ENCODE results near the gene CDKN1B. TPM values are rescaled to one million over a fixed set of nuclear protein-coding genes. Genes with fewer than 3 reads are reported as not detected.

The CDKN1B gene
- total RNA-seq, 1 experiment from 2014 or later = 38.7 TPM

GRCh38 chr12:12671850-12672660, 45.1 kb upstream of the CDKN1B start:
- TF ChIP-seq EZH2 (IDR thresholded peaks at IDR 0.05; ENCODE audit: borderline replicate concordance, low read depth, low read length, poor library complexity, severe bottlenecking) = no peak
- TF ChIP-seq, protein P1, sequence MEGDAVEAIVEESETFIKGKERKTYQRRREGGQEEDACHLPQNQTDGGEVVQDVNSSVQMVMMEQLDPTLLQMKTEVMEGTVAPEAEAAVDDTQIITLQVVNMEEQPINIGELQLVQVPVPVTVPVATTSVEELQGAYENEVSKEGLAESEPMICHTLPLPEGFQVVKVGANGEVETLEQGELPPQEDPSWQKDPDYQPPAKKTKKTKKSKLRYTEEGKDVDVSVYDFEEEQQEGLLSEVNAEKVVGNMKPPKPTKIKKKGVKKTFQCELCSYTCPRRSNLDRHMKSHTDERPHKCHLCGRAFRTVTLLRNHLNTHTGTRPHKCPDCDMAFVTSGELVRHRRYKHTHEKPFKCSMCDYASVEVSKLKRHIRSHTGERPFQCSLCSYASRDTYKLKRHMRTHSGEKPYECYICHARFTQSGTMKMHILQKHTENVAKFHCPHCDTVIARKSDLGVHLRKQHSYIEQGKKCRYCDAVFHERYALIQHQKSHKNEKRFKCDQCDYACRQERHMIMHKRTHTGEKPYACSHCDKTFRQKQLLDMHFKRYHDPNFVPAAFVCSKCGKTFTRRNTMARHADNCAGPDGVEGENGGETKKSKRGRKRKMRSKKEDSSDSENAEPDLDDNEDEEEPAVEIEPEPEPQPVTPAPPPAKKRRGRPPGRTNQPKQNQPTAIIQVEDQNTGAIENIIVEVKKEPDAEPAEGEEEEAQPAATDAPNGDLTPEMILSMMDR (conservative IDR thresholded peaks at IDR 0.05; ENCODE audit: low read depth, low read length) = no peak
- no peaks in the 10 kb centered on the region for H3K4me1 ChIP-seq (ENCODE audit: insufficient read depth, low read length, poor library complexity, severe bottlenecking)
- no peak overlapping the region for H3K27ac ChIP-seq (ENCODE audit: low read depth, low read length, poor library complexity, severe bottlenecking)
- no peak for DNase-seq (ENCODE audit: low spot score)
- ChIA-PET POLR2A (ENCODE audit: low non-redundant PET) (no interaction called here), CTCF (interaction anchor here (0.7 to 1.1 kb wide), 2 partner anchors 39 to 65 kb away, joined by 3 to 4 read pairs; no protein-coding TSS in a partner anchor)
- no peaks in the 10 kb centered on the region for H3K36me3 ChIP-seq (ENCODE audit: insufficient read depth, low read length, poor library complexity, severe bottlenecking)
- no peak overlapping the region for H3K4me3 ChIP-seq (ENCODE audit: low read depth, low read length, poor library complexity, severe bottlenecking)
- intact Hi-C loops (cut with micrococcal nuclease; ENCODE audit: unreplicated experiment) = no loop called here
- H3K27me3 ChIP-seq (replicated peaks; ENCODE audit: insufficient read depth, low read depth, low read length, poor library complexity) = no peaks in the 10 kb centered on the region
- no peaks in the 10 kb centered on the region for H3K9me3 ChIP-seq (ENCODE audit: low read depth, low read length, poor library complexity, severe bottlenecking)
- no TSS peak for BruUV-seq (replicated peaks)

GRCh38 chr12:12673296-12673695, 43.9 kb upstream of the CDKN1B start:
- Histone ChIP-seq H3K4me1 (ENCODE audit: insufficient read depth, low read length, poor library complexity, severe bottlenecking) (no peaks in the 10 kb centered on the region), H3K36me3 (ENCODE audit: insufficient read depth, low read length, poor library complexity, severe bottlenecking) (no peaks in the 10 kb centered on the region), H3K4me3 (ENCODE audit: low read depth, low read length, poor library complexity, severe bottlenecking) (no peak overlapping the region), H3K27ac (ENCODE audit: low read depth, low read length, poor library complexity, severe bottlenecking) (no peak overlapping the region), H3K9me3 (ENCODE audit: low read depth, low read length, poor library complexity, severe bottlenecking) (no peaks in the 10 kb centered on the region), H3K27me3 (replicated peaks; ENCODE audit: insufficient read depth, low read depth, low read length, poor library complexity) (no peaks in the 10 kb centered on the region)
- no peak for TF ChIP-seq EZH2 (IDR thresholded peaks at IDR 0.05; ENCODE audit: borderline replicate concordance, low read depth, low read length, poor library complexity, severe bottlenecking)
- TF ChIP-seq, protein P1 (conservative IDR thresholded peaks at IDR 0.05; ENCODE audit: low read depth, low read length) = no peak
- intact Hi-C loops (cut with micrococcal nuclease; ENCODE audit: unreplicated experiment) = no loop called here
- BruUV-seq (replicated peaks) = no TSS peak
- ChIA-PET POLR2A (ENCODE audit: low non-redundant PET) (interaction anchor here (0.6 kb wide), 1 partner anchor 747 kb away, joined by 3 read pairs; no protein-coding TSS in a partner anchor), CTCF (no interaction called here)
- no peak for DNase-seq (ENCODE audit: low spot score)

- POLR2A ChIA-PET (ENCODE audit: low non-redundant PET) = no interaction called here
- no peaks in the 10 kb centered on the region for H3K36me3 ChIP-seq (ENCODE audit: insufficient read depth, low read length, poor library complexity, severe bottlenecking)
- no peaks in the 10 kb centered on the region for H3K4me1 ChIP-seq (ENCODE audit: insufficient read depth, low read length, poor library complexity, severe bottlenecking)
- no peak overlapping the region for H3K4me3 ChIP-seq (ENCODE audit: low read depth, low read length, poor library complexity, severe bottlenecking)
- no peaks in the 10 kb centered on the region for H3K9me3 ChIP-seq (ENCODE audit: low read depth, low read length, poor library complexity, severe bottlenecking)
- no peak for DNase-seq (ENCODE audit: low spot score)
- H3K27me3 ChIP-seq (replicated peaks; ENCODE audit: insufficient read depth, low read depth, low read length, poor library complexity) = no peaks in the 10 kb centered on the region
- no TSS peak for BruUV-seq (replicated peaks)
- TF ChIP-seq EZH2 (IDR thresholded peaks at IDR 0.05; ENCODE audit: borderline replicate concordance, low read depth, low read length, poor library complexity, severe bottlenecking) = no peak
- TF ChIP-seq, protein P1 (conservative IDR thresholded peaks at IDR 0.05; ENCODE audit: low read depth, low read length) = no peak
- H3K27ac ChIP-seq (ENCODE audit: low read depth, low read length, poor library complexity, severe bottlenecking) = no peak overlapping the region
- intact Hi-C loops (cut with micrococcal nuclease; ENCODE audit: unreplicated experiment) = no loop called here
- CTCF ChIA-PET = no interaction called here
These were observed 40.6 kb upstream of the CDKN1B start for GRCh38 chr12:12676605-12677004.
